Spleen (tissue), 11 donors: ENCODE results near the gene EDAR. TPM values are rescaled to one million over a fixed set of nuclear protein-coding genes. Genes with fewer than 3 reads are reported as not detected.

Source experiments
- DNase-seq: peaks from one replicate; pipeline ENCODE4 v3.0.0-alpha.2; 2020
- H3K27ac ChIP-seq, 8 donors: fragments of 200-600 bp; sonication (generic) in 7 of 8; 1 replicate in 4 of 8; 2 replicates in 4 of 8; pipeline versions ENCODE4 v1.5.0 to v1.8.0; 2016 to 2021; ENCODE audit warnings: inconsistent platforms in 4 of 8, mild to moderate bottlenecking in 4 of 8, moderate library complexity in 1 of 8
- H3K27me3 ChIP-seq, 7 donors: fragments of 200-600 bp; sonication (generic) in 6 of 7; replicated peaks in 1 of 7; 1 replicate in 4 of 7; 2 replicates in 3 of 7; pipeline versions ENCODE4 v1.5.0 to v1.8.0; 2016 to 2021; ENCODE audit warnings: inconsistent platforms in 3 of 7, mild to moderate bottlenecking in 1 of 7
- H3K36me3 ChIP-seq, 6 donors: fragments of 200-600 bp; sonication (generic) in 5 of 6; 1 replicate in 4 of 6; 2 replicates in 2 of 6; pipeline versions ENCODE4 v1.5.0 to v1.8.0; 2016 to 2021; ENCODE audit warnings: inconsistent platforms in 2 of 6
- H3K4me1 ChIP-seq, 6 donors: fragments of 200-600 bp; sonication (generic) in 5 of 6; 1 replicate in 3 of 6; 2 replicates in 3 of 6; pipeline versions ENCODE4 v1.5.0 to v1.8.0; 2016 to 2021; ENCODE audit warnings: inconsistent platforms in 3 of 6
- H3K4me3 ChIP-seq, 8 donors: fragments of 200-600 bp; sonication (generic) in 7 of 8; 1 replicate in 4 of 8; 2 replicates in 4 of 8; pipeline versions ENCODE4 v1.5.0 to v1.8.0; 2016 to 2021; ENCODE audit warnings: inconsistent platforms in 4 of 8, mild to moderate bottlenecking in 4 of 8, moderate library complexity in 2 of 8
- H3K9me3 ChIP-seq, 8 donors: fragments of 200-600 bp; sonication (generic) in 7 of 8; 1 replicate in 4 of 8; 2 replicates in 4 of 8; pipeline versions ENCODE4 v1.5.0 to v1.8.0; 2016 to 2021; ENCODE audit warnings: inconsistent platforms in 4 of 8
- POLR2A ChIP-seq, 3 donors: fragments of 450-650 bp; IDR thresholded peaks; one replicate each; pipeline ENCODE4 v1.5.1; 2017; ENCODE audit warnings: antibody characterized with exemption in 3 of 3, mild to moderate bottlenecking in 1 of 3
- POLR2AphosphoS5 ChIP-seq, 3 donors: sonication (generic); formaldehyde crosslinking; IDR thresholded peaks; one replicate each; pipeline ENCODE4 v1.5.1; 2017; ENCODE audit warnings: antibody characterized with exemption in 3 of 3
- WGBS, 5 donors: extraction: QIAGEN DNeasy Blood & Tissue Kit in 3 of 5; methylation state at CpG; one replicate each; pipeline versions ENCODE4 v1.1.5 to v1.1.7; 2013 to 2018; 5-methylcytosine and 5-hydroxymethylcytosine counted together
- intact Hi-C: fragments of 100-400 bp; cut with DNase I; formaldehyde crosslinking; loops from one replicate; pipeline ENCODE4 v1.15.0; 2023; ENCODE audit warnings: low total_unique reads
- polyA plus RNA-seq, 3 donors: library from polyadenylated mRNA; stranded (reverse); fragments of 200-250 nt; gene quantifications; one replicate each; pipeline ENCODE4 v1.2.1, GENCODE V29; 2013
- total RNA-seq, 7 donors: library from RNA; depleted of rRNA in 3 of 7; stranded (reverse); fragments of >200 nt in 3 of 7; fragmentation: NEBNext Ultra II Directional in 4 of 7; extraction: Animal tissue kit (Norgen Biotek cat#: 25700) in 4 of 7; gene quantifications; one replicate each; pipeline versions ENCODE4 v1.1.0 to v1.2.1, GENCODE V29; 2016 to 2021
- TF ChIP-seq, protein P1 (sequence below), 11 experiments: fragments of 200-600 bp in 7 of 11; fragments of 450-650 bp in 4 of 11; sonication (generic) in 4 of 11; IDR thresholded peaks in 8 of 11; conservative IDR thresholded peaks in 3 of 11; 1 replicate in 7 of 11; 2 replicates in 4 of 11; pipeline versions ENCODE4 v1.4.0 to v1.8.0; 2016 to 2021; ENCODE audit warnings: antibody characterized with exemption in 11 of 11, inconsistent platforms in 4 of 11, mild to moderate bottlenecking in 1 of 11
- donor health status: healthy with polysubstance abuse.
- donor health status: DM: no; HTN: no; CAD: no; lungs with moderate emphysema.
- donor health status: DM: no; HTN: no; CAD: no.
- donor health status: Bipolar disorder and iron deficiency.
- donor health status: healthy.
- donor health status: DM: no; HTN: no; CAD: no.
- donor health status: DM: yes; HTN: yes; CAD: no.

Gene EDAR
- total and polyA plus RNA-seq, 10 donors, result 0.02 to 0.67 (median 0.15) TPM; not detected in 2

DNA sequence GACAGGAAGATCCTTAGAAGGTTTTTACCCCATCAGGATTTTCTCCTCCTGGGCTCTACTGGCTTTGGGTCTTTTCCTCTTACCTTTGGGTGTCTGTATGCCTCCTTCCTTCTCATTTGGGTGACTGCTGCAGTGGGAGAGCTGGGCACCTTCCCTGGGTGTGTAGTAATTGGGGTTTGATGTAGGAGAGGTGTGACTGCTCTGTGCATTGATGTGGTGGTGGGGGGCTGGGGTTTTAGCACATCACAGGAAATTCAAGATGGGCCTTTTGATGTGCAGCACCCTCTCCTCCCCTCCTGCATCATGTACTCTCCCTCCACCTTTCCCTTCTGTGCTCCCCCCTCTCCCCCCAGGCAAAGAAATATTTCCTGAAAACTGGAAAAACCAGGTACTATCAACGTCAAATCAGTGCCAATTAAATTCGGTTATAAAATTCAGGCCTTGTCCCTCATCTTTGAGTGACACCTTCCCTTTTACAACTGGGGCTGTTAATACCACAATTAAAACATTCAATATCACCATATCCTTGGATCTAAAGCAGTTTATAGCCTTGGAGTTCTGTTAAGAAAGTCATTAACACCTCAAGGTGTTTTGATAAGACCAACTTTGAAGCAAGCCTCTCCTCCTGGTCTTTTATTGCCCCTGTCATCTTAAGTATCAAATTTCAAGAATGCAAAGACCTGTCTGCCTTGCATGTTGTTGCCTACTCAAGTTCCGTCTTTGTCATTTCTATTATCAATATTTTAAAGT lies 23.3 kb downstream of the EDAR start:
- TF ChIP-seq, protein P1, sequence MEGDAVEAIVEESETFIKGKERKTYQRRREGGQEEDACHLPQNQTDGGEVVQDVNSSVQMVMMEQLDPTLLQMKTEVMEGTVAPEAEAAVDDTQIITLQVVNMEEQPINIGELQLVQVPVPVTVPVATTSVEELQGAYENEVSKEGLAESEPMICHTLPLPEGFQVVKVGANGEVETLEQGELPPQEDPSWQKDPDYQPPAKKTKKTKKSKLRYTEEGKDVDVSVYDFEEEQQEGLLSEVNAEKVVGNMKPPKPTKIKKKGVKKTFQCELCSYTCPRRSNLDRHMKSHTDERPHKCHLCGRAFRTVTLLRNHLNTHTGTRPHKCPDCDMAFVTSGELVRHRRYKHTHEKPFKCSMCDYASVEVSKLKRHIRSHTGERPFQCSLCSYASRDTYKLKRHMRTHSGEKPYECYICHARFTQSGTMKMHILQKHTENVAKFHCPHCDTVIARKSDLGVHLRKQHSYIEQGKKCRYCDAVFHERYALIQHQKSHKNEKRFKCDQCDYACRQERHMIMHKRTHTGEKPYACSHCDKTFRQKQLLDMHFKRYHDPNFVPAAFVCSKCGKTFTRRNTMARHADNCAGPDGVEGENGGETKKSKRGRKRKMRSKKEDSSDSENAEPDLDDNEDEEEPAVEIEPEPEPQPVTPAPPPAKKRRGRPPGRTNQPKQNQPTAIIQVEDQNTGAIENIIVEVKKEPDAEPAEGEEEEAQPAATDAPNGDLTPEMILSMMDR (IDR thresholded peaks at IDR 0.05 in 8 of 11, conservative IDR thresholded peaks at IDR 0.05 in 3 of 11), result no peak
- TF ChIP-seq POLR2A (IDR thresholded peaks at IDR 0.05), result no peak
- no peak for TF ChIP-seq POLR2AphosphoS5 (IDR thresholded peaks at IDR 0.05)
- no peaks in the 10 kb centered on the region for H3K36me3 ChIP-seq
- peaks cover 0 to 9% (median 0%) of the 10 kb centered on the region in 6 donors for H3K4me1 ChIP-seq
- H3K4me3 ChIP-seq, result no peak overlapping the region
- intact Hi-C loops, result no loop called here
- H3K9me3 ChIP-seq, result no peaks in the 10 kb centered on the region
- no peak for DNase-seq
- H3K27ac ChIP-seq, result no peak overlapping the region
- no peaks in the 10 kb centered on the region for H3K27me3 ChIP-seq
- WGBS, 5 donors, result 62 to 83% (median 80%) methylated on average over 3 of the region's 3 CpGs

DNA sequence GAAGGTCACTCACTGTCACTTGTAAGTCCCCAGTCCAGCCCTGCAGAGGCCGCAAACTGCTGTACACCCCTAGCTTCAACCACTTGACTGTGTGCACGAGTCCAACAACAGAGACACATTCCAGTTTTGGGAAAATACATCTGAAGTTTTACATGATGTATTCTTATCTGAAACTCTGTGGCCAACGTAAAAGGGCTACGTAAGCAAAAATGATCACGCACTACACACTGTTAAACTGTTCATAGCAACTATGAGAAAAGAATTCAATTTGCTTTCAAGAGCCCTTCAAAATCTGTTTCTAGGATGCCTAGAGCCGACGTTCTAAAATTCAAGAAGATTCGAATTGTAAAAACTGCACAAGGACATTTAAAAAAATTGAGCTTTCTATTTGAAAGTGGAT lies 26.0 kb downstream of the EDAR start:
- 89 to 95% (median 93%) methylated on average over 8 of the region's 8 CpGs for WGBS, 5 donors
- no peaks in the 10 kb centered on the region for H3K36me3 ChIP-seq
- peaks cover 0 to 9% (median 0%) of the 10 kb centered on the region in 6 donors for H3K4me1 ChIP-seq
- no peaks in the 10 kb centered on the region for H3K9me3 ChIP-seq
- no peak for DNase-seq
- H3K27ac ChIP-seq, result no peak overlapping the region
- H3K4me3 ChIP-seq, result no peak overlapping the region
- TF ChIP-seq, protein P1 (IDR thresholded peaks at IDR 0.05 in 8 of 11, conservative IDR thresholded peaks at IDR 0.05 in 3 of 11), result no peak
- TF ChIP-seq POLR2A (IDR thresholded peaks at IDR 0.05) (no peak), POLR2AphosphoS5 (IDR thresholded peaks at IDR 0.05) (no peak)
- H3K27me3 ChIP-seq, result no peaks in the 10 kb centered on the region
- intact Hi-C loops, result no loop called here

DNA sequence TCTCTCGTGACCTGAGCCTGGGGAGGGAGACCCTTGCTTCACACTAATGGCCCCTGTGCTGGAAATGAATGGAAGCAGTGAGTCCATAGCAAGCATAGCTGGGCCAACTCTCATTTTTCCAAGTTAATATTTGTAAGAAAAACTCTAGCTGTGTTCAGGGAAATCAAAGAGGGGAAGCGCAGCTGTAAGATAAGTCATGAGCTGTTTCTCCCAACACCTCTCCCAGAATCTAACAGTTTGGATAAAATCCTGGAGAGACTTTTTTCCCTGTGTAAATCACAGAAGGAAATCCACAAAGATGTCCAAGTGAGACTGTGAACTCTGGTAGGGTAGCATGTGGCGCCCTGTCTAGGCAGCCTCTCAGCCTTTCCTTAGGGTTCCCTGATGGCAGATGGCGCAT lies 27.2 kb downstream of the EDAR start:
- TF ChIP-seq, protein P1 (IDR thresholded peaks at IDR 0.05 in 8 of 11, conservative IDR thresholded peaks at IDR 0.05 in 3 of 11), result no peak
- TF ChIP-seq POLR2A (IDR thresholded peaks at IDR 0.05) (no peak), POLR2AphosphoS5 (IDR thresholded peaks at IDR 0.05) (no peak)

DNA sequence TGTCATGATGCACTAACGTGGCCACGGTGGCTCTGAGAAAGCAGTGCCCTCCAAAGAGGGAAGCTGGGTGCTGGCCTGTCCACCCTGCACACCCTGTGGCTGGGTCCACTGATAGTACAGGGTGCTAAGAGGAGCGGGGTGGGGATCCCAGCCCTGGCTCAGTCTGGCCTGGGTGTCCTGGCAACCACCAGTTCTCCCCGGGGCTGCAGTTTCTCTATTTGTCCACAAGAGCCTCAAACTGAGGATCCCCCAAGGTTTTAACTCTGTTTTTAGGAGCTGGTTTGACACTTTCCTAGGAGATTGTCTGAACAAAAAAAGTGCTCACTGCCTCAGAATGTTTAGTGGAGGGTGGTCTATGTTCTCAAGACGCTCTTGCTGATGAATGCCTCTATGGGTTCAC lies 29.0 kb downstream of the EDAR start:
- intact Hi-C loops, result no loop called here
- Histone ChIP-seq H3K36me3 (no peaks in the 10 kb centered on the region), H3K4me1 (peaks cover 0 to 4% (median 0%) of the 10 kb centered on the region in 6 donors), H3K27me3 (peaks cover 0 to 6% (median 0%) of the 10 kb centered on the region in 7 donors), H3K9me3 (no peaks in the 10 kb centered on the region), H3K27ac (no peak overlapping the region), H3K4me3 (no peak overlapping the region)
- no peak for TF ChIP-seq POLR2A (IDR thresholded peaks at IDR 0.05)
- TF ChIP-seq, protein P1 (IDR thresholded peaks at IDR 0.05 in 8 of 11, conservative IDR thresholded peaks at IDR 0.05 in 3 of 11), result no peak
- no peak for DNase-seq
- WGBS, 5 donors, result 84 to 94% (median 86%) methylated on average over 3 to 5 of the region's 5 CpGs

More for the DNA sequence above, 27.2 kb downstream of the EDAR start:
- no peak overlapping the region for H3K4me3 ChIP-seq
- no peaks in the 10 kb centered on the region for H3K27me3 ChIP-seq
- WGBS, 5 donors, result 90 to 97% (median 94%) methylated on average over 4 of the region's 4 CpGs
- DNase-seq, result no peak
- no peak overlapping the region for H3K27ac ChIP-seq
- no peaks in the 10 kb centered on the region for H3K36me3 ChIP-seq
- no peaks in the 10 kb centered on the region for H3K9me3 ChIP-seq
- intact Hi-C loops, result no loop called here
- H3K4me1 ChIP-seq, result peaks cover 0 to 9% (median 0%) of the 10 kb centered on the region in 6 donors
